Measurements from ENCODE around the gene BANP.

BANP gene

GRCh38 chr16:87959391-87959990 is 8.3 kb downstream of the BANP start:
- no peak for TF ChIP-seq CTCF (IDR thresholded peaks at IDR 0.05; ENCODE audit: borderline replicate concordance, insufficient read depth, low read depth, low read length)
- no peak overlapping the region for H3K4me3 ChIP-seq (ENCODE audit: low read depth, low read length)

GRCh38 chr16:87960296-87960695 is 9.1 kb downstream of the BANP start:
- TF ChIP-seq CTCF (IDR thresholded peaks at IDR 0.05; ENCODE audit: borderline replicate concordance, insufficient read depth, low read depth, low read length): no peak
- no peak overlapping the region for H3K4me3 ChIP-seq (ENCODE audit: low read depth, low read length)

GRCh38 chr16:87960852-87961251 is 9.6 kb downstream of the BANP start:
- no peak for TF ChIP-seq CTCF (IDR thresholded peaks at IDR 0.05; ENCODE audit: borderline replicate concordance, insufficient read depth, low read depth, low read length)
- no peak overlapping the region for H3K4me3 ChIP-seq (ENCODE audit: low read depth, low read length)

- no peak for TF ChIP-seq CTCF (IDR thresholded peaks at IDR 0.05; ENCODE audit: borderline replicate concordance, insufficient read depth, low read depth, low read length)
- no peak overlapping the region for H3K4me3 ChIP-seq (ENCODE audit: low read depth, low read length)
Measured at GRCh38 chr16:87961623-87962022, 10.4 kb downstream of the BANP start.

GRCh38 chr16:87963400-87963799 is 12.2 kb downstream of the BANP start:
- H3K4me3 ChIP-seq (ENCODE audit: low read depth, low read length): no peak overlapping the region
- no peak for TF ChIP-seq CTCF (IDR thresholded peaks at IDR 0.05; ENCODE audit: borderline replicate concordance, insufficient read depth, low read depth, low read length)

- H3K4me3 ChIP-seq (ENCODE audit: low read depth, low read length): no peak overlapping the region
- TF ChIP-seq CTCF (IDR thresholded peaks at IDR 0.05; ENCODE audit: borderline replicate concordance, insufficient read depth, low read depth, low read length): no peak
Measured at GRCh38 chr16:87964049-87964659, 12.9 kb downstream of the BANP start.

- TF ChIP-seq CTCF (IDR thresholded peaks at IDR 0.05; ENCODE audit: borderline replicate concordance, insufficient read depth, low read depth, low read length): no peak
- H3K4me3 ChIP-seq (ENCODE audit: low read depth, low read length): no peak overlapping the region
Measured at GRCh38 chr16:87965417-87965816, 14.2 kb downstream of the BANP start.
